ENCODE data around the gene TUBB2B. TPM values are rescaled to one million over a fixed set of nuclear protein-coding genes. Genes with fewer than 3 reads are reported as not detected.

Gene TUBB2B
- total and polyA plus RNA-seq, 9 of the 15 experiments (the other 6 are each of a cell fraction or from before 2014, with no cell fraction given), result 0.11 to 9.7 (median 4.6) TPM

DNA sequence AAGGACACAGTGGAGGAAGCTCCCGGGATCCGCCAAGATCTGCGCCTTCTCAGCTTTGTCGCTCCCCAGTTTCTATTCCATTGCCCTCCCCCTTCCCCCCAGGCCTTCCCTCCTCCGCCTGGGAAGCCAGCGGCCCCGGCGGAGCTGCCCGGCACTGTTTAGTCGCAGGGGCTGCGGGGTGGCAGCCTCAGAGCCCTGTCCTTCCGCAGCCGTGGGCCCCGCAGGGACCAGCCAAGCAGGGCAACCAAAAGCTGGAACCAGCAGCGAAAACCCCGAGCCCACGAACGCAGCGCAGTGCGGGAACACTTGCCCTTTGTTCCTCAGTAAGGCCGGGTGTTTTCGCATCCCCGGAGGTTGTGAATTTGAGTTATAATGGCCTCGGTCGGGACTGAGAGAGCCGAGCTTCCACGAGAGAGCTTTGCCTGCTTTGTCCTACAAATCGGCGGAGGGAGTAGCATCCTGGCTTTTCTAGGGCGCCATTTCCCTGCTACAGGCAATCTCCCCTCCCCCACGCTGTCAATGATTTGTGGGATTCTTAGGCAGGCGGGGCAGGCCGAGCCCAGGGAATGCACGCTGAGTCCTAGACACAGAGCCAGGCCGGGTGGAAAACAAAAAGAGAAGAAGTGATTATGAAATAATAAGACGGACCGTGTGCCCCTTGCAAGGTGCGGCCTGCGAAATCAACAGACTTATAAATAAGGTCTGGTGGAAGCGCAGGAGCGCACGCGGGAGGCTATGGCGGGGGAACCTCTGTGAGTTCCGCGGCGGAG lies 4.0 kb upstream of the TUBB2B start (continued):
- TF ChIP-seq, protein P1, sequence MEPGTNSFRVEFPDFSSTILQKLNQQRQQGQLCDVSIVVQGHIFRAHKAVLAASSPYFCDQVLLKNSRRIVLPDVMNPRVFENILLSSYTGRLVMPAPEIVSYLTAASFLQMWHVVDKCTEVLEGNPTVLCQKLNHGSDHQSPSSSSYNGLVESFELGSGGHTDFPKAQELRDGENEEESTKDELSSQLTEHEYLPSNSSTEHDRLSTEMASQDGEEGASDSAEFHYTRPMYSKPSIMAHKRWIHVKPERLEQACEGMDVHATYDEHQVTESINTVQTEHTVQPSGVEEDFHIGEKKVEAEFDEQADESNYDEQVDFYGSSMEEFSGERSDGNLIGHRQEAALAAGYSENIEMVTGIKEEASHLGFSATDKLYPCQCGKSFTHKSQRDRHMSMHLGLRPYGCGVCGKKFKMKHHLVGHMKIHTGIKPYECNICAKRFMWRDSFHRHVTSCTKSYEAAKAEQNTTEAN (CRISPR knock-in tag; IDR thresholded peaks at IDR 0.05), result no peak
- TF ChIP-seq HNRNPLL (IDR thresholded peaks at IDR 0.05; ENCODE audit: low read depth, low read length, poor library complexity, severe bottlenecking) (peak; percentile 21), EZH2 (IDR thresholded peaks at IDR 0.05; ENCODE audit: borderline replicate concordance, low read depth, low read length) (0 out of 2 replicates have a peak, but pooled peaks have one; percentile 73)

DNA sequence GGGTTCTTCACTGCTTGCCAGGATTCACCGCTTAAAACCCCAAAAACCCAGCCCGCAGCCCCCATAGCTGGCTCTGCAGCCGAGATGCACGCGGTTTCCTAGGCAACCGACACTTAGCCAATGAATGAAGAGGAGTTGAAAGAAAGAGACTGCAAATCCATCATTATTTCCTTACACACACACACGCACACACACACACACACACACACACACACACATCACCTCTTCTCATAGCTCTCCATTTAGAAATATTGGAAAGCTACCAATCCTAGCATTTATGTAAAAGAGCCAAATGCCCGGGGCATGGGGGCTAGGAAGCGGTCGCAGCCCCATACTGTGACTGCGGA lies 3.4 kb upstream of the TUBB2B start:
- no peaks in the 10 kb centered on the region for H3K9me3 ChIP-seq (replicated peaks; ENCODE audit: control insufficient read depth, insufficient read depth, low read depth, low read length)
- no peaks in the 10 kb centered on the region for H3K36me3 ChIP-seq (ENCODE audit: control insufficient read depth, insufficient read depth, low read length)
- H3K79me2 ChIP-seq (ENCODE audit: control insufficient read depth, insufficient read depth, low read length), result no peaks in the 10 kb centered on the region
- POLR2A ChIA-PET, result interaction anchor here (0.6 to 0.7 kb wide), 5 partner anchors 12 to 388 kb away, joined by 3 to 5 read pairs (median 3); no protein-coding TSS in a partner anchor
- H3K4me3 ChIP-seq, result no peak overlapping the region
- no peak overlapping the region for H3K4me2 ChIP-seq (ENCODE audit: insufficient read depth, low read length)
- FAIRE-seq (no peak), ATAC-seq (no peak), DNase-seq (ENCODE audit: extremely low read depth in 1 of 4, low spot score in 3 of 4) (no peak)
- H2AFZ ChIP-seq (ENCODE audit: low read depth, low read length), result no peak overlapping the region
- H4K20me1 ChIP-seq (replicated peaks; ENCODE audit: control insufficient read depth, insufficient read depth, low read length), result no peaks in the 10 kb centered on the region
- 41% methylated on average over 11 of the region's 11 CpGs for WGBS (ENCODE audit: insufficient coverage, low coverage, missing lambda C conversion rate)
- no peak overlapping the region for H3K27ac ChIP-seq (ENCODE audit: extremely low read depth, low read depth, low read length)
- peaks cover 42 to 57% of the 10 kb centered on the region in 2 experiments for H3K27me3 ChIP-seq (ENCODE audit: control insufficient read depth in 2 of 2, insufficient read depth in 2 of 2, low read length in 2 of 2)
- CTCF ChIA-PET (ENCODE audit: low intra/inter-chr PET ratio), result no interaction called here
- H3K9me1 ChIP-seq (ENCODE audit: control insufficient read depth, insufficient read depth, low read length), result no peaks in the 10 kb centered on the region
- intact Hi-C loops (cut with micrococcal nuclease), result no loop called here
- peaks cover 38 to 50% of the 10 kb centered on the region in 2 experiments for H3K4me1 ChIP-seq (replicated peaks in 1 of 2; ENCODE audit: control insufficient read depth in 2 of 2, insufficient read depth in 2 of 2, low read length in 2 of 2)
- peak overlapping the region in 1 of 2 experiments; percentile 75; a peak in 1 of 4 replicates for H3K9ac ChIP-seq (ENCODE audit: insufficient read depth in 1 of 2, low read depth in 2 of 2, low read length in 2 of 2)
- in situ Hi-C loops (cut with MboI), result no loop called here
- BruUV-seq (replicated peaks), result no TSS peak
- TF ChIP-seq BMI1 (IDR thresholded peaks at IDR 0.05; ENCODE audit: low read length) (peak; percentile 44; the same call in 1 of the 2 replicates), KDM1A (IDR thresholded peaks at IDR 0.05) (peak; percentile 21 to 44; a peak in 2 of 4 replicates), ZNF695 (CRISPR knock-in tag; IDR thresholded peaks at IDR 0.05) (no peak), STAG1 (CRISPR knock-in tag; IDR thresholded peaks at IDR 0.05; ENCODE audit: borderline replicate concordance) (no peak), EP300 (IDR thresholded peaks at IDR 0.05; ENCODE audit: low read length) (no peak), MEIS2 (IDR thresholded peaks at IDR 0.05; ENCODE audit: partially characterized antibody) (peak; percentile 22), ETV5 (CRISPR knock-in tag; IDR thresholded peaks at IDR 0.05; ENCODE audit: low read depth) (no peak)
